HG03060 (cell line): ENCODE measurements around the gene ATP6V1F.

Experiments
- ATAC-seq: cut with Tn5 transposase; IDR thresholded peaks from one replicate; pipeline ENCODE4 v1.9.1; 2021; ENCODE audit warnings: low read depth, moderate number of reproducible peaks; ENCODE audit not compliant: unreplicated experiment

Gene ATP6V1F

GRCh38 chr7:128914566-128915151 is 52.0 kb downstream of the ATP6V1F start:
- no peak for ATAC-seq

DNA sequence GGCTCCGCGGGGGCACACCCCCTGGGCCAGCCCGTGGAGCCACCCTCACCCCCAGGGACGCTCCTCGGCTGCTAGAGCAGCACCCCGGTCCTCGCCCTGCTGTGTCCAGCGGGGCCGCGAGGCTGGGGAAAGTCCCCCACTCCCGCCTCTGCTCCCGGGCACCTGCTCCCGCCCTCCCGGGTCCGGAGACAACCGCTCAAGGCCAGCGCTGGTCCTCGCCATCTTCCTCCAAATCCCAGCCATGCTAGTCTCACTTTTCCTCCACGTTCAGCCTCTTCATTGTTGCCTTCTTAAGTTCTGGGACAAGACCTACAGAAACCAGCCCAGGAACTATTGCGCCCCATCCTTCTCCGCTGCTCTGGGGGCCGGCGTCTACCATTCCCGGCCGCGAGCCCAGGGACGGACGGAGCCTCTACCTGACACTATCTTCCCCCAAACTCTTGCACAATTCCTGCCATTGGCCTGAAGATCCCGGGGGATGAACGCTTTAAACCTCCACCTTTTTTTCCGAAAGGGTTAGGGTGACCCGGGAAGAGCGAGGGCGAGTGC is 52.7 kb downstream of the ATP6V1F start:
- ATAC-seq: no peak
